ENCODE measurements around the gene PNPT1.
A peak's percentile ranks its signal among the peaks of the same experiment; 100 is the strongest.

The PNPT1 gene

GRCh38 chr2:55618275-55619055 is 75.2 kb downstream of the PNPT1 start:
- peak overlapping the region; percentile 99 for H3K27ac ChIP-seq
- TF ChIP-seq CTCF (conservative IDR thresholded peaks at IDR 0.05) (no peak), ZFX (IDR thresholded peaks at IDR 0.05) (no peak)

GRCh38 chr2:55618025-55618274 is 75.7 kb downstream of the PNPT1 start:
- no peak; the same call in 1 of the 2 replicates for TF ChIP-seq CTCF (conservative IDR thresholded peaks at IDR 0.05)
- H3K27ac ChIP-seq: peak overlapping the region; percentile 99

- peak within 1 kb of the TSS; percentile 99 for H3K27ac ChIP-seq
- TF ChIP-seq ZFX (IDR thresholded peaks at IDR 0.05): peak; percentile 72
- peak; percentile 21; the same call in 1 of the 2 replicates for TF ChIP-seq CTCF (conservative IDR thresholded peaks at IDR 0.05)
These were observed 76.2 kb downstream of the PNPT1 start, which contains the start of gene PPP4R3B for GRCh38 chr2:55617175-55618024. Gene PPP4R3B, minus strand, starts transcription at chr2:55617622. Its CDS starts 337 bp downstream, at chr2:55617285.

GRCh38 chr2:55616551-55617174 is 77.0 kb downstream of the PNPT1 start:
- H3K27ac ChIP-seq: peak overlapping the region; percentile 99

GRCh38 chr2:55611997-55612396 is 81.6 kb downstream of the PNPT1 start:
- TF ChIP-seq CTCF (conservative IDR thresholded peaks at IDR 0.05) (no peak), ZFX (IDR thresholded peaks at IDR 0.05) (no peak)
- H3K27ac ChIP-seq: no peak overlapping the region

More at GRCh38 chr2:55616551-55617174, 77.0 kb downstream of the PNPT1 start:
- no peak for TF ChIP-seq ZFX (IDR thresholded peaks at IDR 0.05)
- TF ChIP-seq CTCF (conservative IDR thresholded peaks at IDR 0.05): no peak

GRCh38 chr2:55610954-55611743 is 82.5 kb downstream of the PNPT1 start:
- no peak overlapping the region for H3K27ac ChIP-seq
- TF ChIP-seq ZFX (IDR thresholded peaks at IDR 0.05): no peak
- no peak for TF ChIP-seq CTCF (conservative IDR thresholded peaks at IDR 0.05)

Data from C4-2B (cell line).